Measurements from ENCODE around the gene CLEC2D. TPM values are rescaled to one million over a fixed set of nuclear protein-coding genes. Genes with fewer than 3 reads are reported as not detected.

The CLEC2D gene, protein sequence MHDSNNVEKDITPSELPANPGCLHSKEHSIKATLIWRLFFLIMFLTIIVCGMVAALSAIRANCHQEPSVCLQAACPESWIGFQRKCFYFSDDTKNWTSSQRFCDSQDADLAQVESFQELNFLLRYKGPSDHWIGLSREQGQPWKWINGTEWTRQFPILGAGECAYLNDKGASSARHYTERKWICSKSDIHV
- 20.7 to 21.8 TPM (median 21.7 TPM) in 3 replicates for total RNA-seq

DNA sequence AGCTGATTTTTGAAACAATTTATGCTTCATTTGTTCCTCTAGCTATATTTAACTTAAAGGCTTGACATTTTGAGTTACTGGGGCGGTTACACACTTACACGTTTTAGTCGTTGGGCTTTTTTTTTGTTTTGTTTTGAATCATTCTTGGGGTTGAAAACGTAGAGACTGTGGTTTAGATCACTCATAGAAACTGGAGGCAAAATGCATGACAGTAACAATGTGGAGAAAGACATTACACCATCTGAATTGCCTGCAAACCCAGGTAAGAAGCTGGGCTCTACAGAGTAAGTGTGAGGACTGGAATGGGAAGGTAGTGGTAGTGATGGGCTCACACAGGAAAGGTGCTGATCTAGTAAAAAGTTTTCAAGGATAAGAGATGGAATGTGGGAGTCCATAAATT is at the start of gene CLEC2D:
Gene CLEC2D (plus strand): TSS at position 180 of the 400 bp plus-strand sequence. CDS start 22 bp downstream, at position 202.
- Mint-ChIP-seq H3K9me3 (peaks cover 10% of the 10 kb centered on the region), H3K27ac (no peak within 1 kb of the TSS), H3K36me3 (peaks cover 35% of the 10 kb centered on the region), H3K4me1 (peaks cover 12% of the 10 kb centered on the region), H3K27me3 (ENCODE audit: low read depth) (no peaks in the 10 kb centered on the region), H3K4me3 (no peak within 1 kb of the TSS)
- DNase-seq (ENCODE audit: low spot score in 2 of 2, unreplicated experiment in 2 of 2), result no peak
- TF ChIP-seq, protein P1, sequence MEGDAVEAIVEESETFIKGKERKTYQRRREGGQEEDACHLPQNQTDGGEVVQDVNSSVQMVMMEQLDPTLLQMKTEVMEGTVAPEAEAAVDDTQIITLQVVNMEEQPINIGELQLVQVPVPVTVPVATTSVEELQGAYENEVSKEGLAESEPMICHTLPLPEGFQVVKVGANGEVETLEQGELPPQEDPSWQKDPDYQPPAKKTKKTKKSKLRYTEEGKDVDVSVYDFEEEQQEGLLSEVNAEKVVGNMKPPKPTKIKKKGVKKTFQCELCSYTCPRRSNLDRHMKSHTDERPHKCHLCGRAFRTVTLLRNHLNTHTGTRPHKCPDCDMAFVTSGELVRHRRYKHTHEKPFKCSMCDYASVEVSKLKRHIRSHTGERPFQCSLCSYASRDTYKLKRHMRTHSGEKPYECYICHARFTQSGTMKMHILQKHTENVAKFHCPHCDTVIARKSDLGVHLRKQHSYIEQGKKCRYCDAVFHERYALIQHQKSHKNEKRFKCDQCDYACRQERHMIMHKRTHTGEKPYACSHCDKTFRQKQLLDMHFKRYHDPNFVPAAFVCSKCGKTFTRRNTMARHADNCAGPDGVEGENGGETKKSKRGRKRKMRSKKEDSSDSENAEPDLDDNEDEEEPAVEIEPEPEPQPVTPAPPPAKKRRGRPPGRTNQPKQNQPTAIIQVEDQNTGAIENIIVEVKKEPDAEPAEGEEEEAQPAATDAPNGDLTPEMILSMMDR (IDR thresholded peaks at IDR 0.05; ENCODE audit: unreplicated experiment), result no peak

DNA sequence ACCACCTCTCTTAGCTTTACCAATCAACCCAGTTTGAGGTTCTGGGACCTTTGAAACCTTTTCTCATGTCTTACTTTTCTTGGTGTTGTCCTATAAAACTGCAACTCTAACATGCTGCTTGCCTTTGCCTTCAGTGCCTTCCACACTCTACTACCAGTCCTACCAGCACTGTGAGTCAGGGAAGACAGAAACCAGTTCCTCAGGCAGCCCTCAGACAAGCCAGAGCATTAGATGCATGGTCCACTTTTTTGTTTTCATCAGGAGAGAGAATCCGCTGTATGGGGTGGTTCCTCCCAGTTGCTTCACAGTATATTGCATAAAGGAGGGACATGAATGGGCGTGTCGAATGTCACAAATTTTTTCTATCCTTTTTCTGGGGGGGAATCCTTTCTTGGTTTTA is 44.5 kb upstream of the CLEC2D start:
- H3K36me3 Mint-ChIP-seq, result peaks cover 11% of the 10 kb centered on the region
- no peaks in the 10 kb centered on the region for H3K4me1 Mint-ChIP-seq
- H3K4me3 Mint-ChIP-seq, result no peak overlapping the region
- no peak for DNase-seq (ENCODE audit: low spot score in 2 of 2, unreplicated experiment in 2 of 2)
- H3K27me3 Mint-ChIP-seq (ENCODE audit: low read depth), result no peaks in the 10 kb centered on the region
- peaks cover 21% of the 10 kb centered on the region for H3K9me3 Mint-ChIP-seq
- H3K27ac Mint-ChIP-seq, result no peak overlapping the region
- TF ChIP-seq, protein P1 (IDR thresholded peaks at IDR 0.05; ENCODE audit: unreplicated experiment), result no peak

DNA sequence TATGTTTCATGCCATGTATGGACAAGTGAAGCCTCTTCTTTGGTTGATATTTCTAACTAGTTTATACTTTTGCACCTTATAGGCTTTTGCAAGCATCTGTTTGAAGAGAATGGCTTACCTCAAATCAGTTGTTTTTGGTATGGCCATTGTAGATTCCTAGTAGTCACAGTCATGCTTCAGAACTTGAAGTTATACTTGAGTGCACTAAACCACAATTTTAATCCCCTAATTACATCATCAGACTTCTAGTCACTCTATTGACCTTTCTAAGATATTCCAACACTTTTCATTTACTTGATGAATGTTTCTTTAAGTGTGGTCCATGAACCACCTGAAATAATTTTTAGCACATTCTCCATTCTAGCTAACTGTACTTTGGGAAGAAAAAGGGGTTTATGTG is 43.2 kb upstream of the CLEC2D start:
- Mint-ChIP-seq H3K36me3 (peaks cover 11% of the 10 kb centered on the region), H3K27me3 (ENCODE audit: low read depth) (no peaks in the 10 kb centered on the region), H3K4me1 (no peaks in the 10 kb centered on the region), H3K9me3 (peaks cover 21% of the 10 kb centered on the region), H3K27ac (no peak overlapping the region), H3K4me3 (no peak overlapping the region)
- DNase-seq (ENCODE audit: low spot score in 2 of 2, unreplicated experiment in 2 of 2), result no peak
- TF ChIP-seq, protein P1 (IDR thresholded peaks at IDR 0.05; ENCODE audit: unreplicated experiment), result no peak

DNA sequence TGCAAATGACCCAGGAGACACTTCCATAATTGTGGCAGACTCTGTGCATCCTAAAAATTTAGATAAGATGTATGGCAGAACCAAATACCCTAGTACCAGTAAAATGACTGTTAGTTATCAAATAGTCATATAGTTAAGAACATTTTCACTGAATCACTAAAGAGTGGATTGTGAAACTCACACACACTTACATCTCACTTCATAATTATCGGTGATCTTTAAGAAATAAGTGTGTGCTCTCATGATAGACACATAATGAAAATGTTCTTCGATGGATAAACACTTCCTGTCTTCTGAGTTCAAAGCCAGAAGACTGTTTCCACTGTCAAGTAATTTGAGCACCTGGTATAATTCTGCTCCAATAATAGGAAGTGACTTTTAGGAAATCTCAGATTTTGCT is 42.7 kb upstream of the CLEC2D start:
- H3K36me3 Mint-ChIP-seq, result peaks cover 10% of the 10 kb centered on the region
- H3K4me3 Mint-ChIP-seq, result no peak overlapping the region
- no peaks in the 10 kb centered on the region for H3K27me3 Mint-ChIP-seq (ENCODE audit: low read depth)
- TF ChIP-seq, protein P1 (IDR thresholded peaks at IDR 0.05; ENCODE audit: unreplicated experiment), result no peak
- H3K4me1 Mint-ChIP-seq, result no peaks in the 10 kb centered on the region
- H3K27ac Mint-ChIP-seq, result no peak overlapping the region
- no peak for DNase-seq (ENCODE audit: low spot score in 2 of 2, unreplicated experiment in 2 of 2)
- peaks cover 25% of the 10 kb centered on the region for H3K9me3 Mint-ChIP-seq

DNA sequence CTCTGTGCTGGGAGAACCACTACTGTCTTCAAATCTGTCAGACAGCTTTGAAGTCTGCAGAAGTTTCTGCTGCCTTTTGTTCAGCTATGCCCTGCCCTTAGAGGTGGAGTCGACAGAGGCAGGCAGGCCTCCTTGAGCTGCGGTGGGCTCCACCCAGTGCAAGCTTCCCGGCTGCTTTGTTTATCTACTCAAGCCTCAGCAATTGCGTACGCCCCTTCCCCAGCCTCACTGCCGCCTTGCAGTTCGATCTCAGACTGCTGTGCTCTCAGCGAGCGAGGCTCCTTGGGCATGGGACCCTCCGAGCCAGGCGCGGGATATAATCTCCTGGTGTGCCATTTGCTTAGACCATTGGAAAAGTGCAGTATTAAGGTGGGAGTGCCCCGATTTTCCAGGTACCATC is 36.7 kb upstream of the CLEC2D start:
- Mint-ChIP-seq H3K27me3 (ENCODE audit: low read depth) (no peaks in the 10 kb centered on the region), H3K4me1 (peaks cover 8% of the 10 kb centered on the region), H3K36me3 (peaks cover 12% of the 10 kb centered on the region), H3K9me3 (peaks cover 25% of the 10 kb centered on the region), H3K4me3 (no peak overlapping the region), H3K27ac (no peak overlapping the region)
- TF ChIP-seq, protein P1 (IDR thresholded peaks at IDR 0.05; ENCODE audit: unreplicated experiment), result no peak
- DNase-seq (ENCODE audit: low spot score in 2 of 2, unreplicated experiment in 2 of 2), result no peak

Data from mesothelial cell of epicardium (in vitro differentiated cells).